Subcutaneous abdominal adipose tissue (tissue), 5 donors: ENCODE measurements around the gene TULP4.
"Not testable (repeated sequence)": the region's sequence is repeated elsewhere in the genome, so short reads cannot be mapped to it uniquely, and the experiment has no call there.

ENCODE experiments used
- H3K27ac ChIP-seq: one replicate; pipeline ENCODE4 v1.7.0; 2013; ENCODE audit warnings: low read depth, mild to moderate bottlenecking, inconsistent platforms, low read length, moderate library complexity
- H3K27me3 ChIP-seq, 5 donors: one replicate each; pipeline ENCODE4 v1.7.0; 2013; ENCODE audit warnings: low read length in 5 of 5, inconsistent platforms in 1 of 5; ENCODE audit not compliant: control insufficient read depth in 5 of 5, insufficient read depth in 4 of 5
- H3K36me3 ChIP-seq, 5 donors: one replicate each; pipeline ENCODE4 v1.7.0; 2013; ENCODE audit warnings: low read length in 5 of 5; ENCODE audit not compliant: control insufficient read depth in 5 of 5, insufficient read depth in 5 of 5
- H3K4me1 ChIP-seq, 5 donors: one replicate each; pipeline ENCODE4 v1.7.0; 2013; ENCODE audit warnings: low read length in 5 of 5, mild to moderate bottlenecking in 3 of 5, moderate library complexity in 1 of 5; ENCODE audit not compliant: control insufficient read depth in 5 of 5, insufficient read depth in 5 of 5
- H3K4me3 ChIP-seq, 5 donors: one replicate each; pipeline ENCODE4 v1.7.0; 2013; ENCODE audit warnings: low read length in 5 of 5, low read depth in 1 of 5
- H3K9ac ChIP-seq, 5 donors: one replicate each; pipeline ENCODE4 v1.7.0; 2013; ENCODE audit warnings: low read length in 5 of 5, mild to moderate bottlenecking in 4 of 5, moderate library complexity in 3 of 5
- H3K9me3 ChIP-seq, 5 donors: one replicate each; pipeline ENCODE4 v1.7.0; 2013; ENCODE audit warnings: low read length in 5 of 5; ENCODE audit not compliant: control insufficient read depth in 5 of 5
- donor health status: healthy.
- donor health status: healthy.
- donor health status: healthy.
- donor health status: healthy.
- donor health status: healthy.

Gene TULP4

GRCh38 chr6:158383057-158383456 is 70.8 kb downstream of the TULP4 start:
- Histone ChIP-seq H3K4me3 (no peak overlapping the region), H3K9me3 (no peaks in the 10 kb centered on the region), H3K27me3 (no peaks in the 10 kb centered on the region), H3K9ac (no peak overlapping the region), H3K36me3 (no peaks in the 10 kb centered on the region), H3K27ac (no peak overlapping the region), H3K4me1 (peaks cover 0 to 11% (median 2%) of the 10 kb centered on the region in 5 donors)

GRCh38 chr6:158383542-158383941 is 71.3 kb downstream of the TULP4 start:
- no peaks in the 10 kb centered on the region for H3K36me3 ChIP-seq
- no peak overlapping the region for H3K9ac ChIP-seq
- peaks cover 0 to 11% (median 2%) of the 10 kb centered on the region in 5 donors for H3K4me1 ChIP-seq
- H3K27me3 ChIP-seq: no peaks in the 10 kb centered on the region
- no peak overlapping the region for H3K4me3 ChIP-seq
- no peaks in the 10 kb centered on the region for H3K9me3 ChIP-seq
- H3K27ac ChIP-seq: no peak overlapping the region

DNA sequence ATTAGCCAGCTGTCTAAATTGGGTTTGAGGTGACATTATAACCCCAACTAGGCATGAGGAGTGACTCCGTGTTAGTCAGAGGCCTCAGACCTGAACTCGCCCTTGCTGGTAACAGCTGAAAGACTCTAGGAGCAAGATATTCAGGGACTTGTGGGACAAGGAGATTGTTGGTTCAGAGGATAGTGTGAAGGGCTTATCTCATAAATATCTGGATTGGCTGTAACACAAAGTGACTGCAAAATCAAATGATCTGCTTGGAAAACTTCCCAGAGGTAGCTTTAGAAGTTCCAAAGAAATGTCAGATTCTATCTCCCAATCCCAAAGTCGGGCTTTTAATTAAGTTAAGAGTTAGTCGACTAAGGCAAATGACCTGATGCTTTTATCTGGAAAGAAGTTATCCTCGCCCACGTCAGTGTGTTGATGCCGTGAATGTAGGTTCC is 72.4 kb downstream of the TULP4 start:
- no peak overlapping the region for H3K9ac ChIP-seq
- no peaks in the 10 kb centered on the region for H3K9me3 ChIP-seq
- H3K36me3 ChIP-seq: no peaks in the 10 kb centered on the region
- H3K4me3 ChIP-seq: no peak overlapping the region
- no peak overlapping the region for H3K27ac ChIP-seq
- peaks cover 0 to 13% (median 2%) of the 10 kb centered on the region in 5 donors for H3K4me1 ChIP-seq
- no peaks in the 10 kb centered on the region for H3K27me3 ChIP-seq

DNA sequence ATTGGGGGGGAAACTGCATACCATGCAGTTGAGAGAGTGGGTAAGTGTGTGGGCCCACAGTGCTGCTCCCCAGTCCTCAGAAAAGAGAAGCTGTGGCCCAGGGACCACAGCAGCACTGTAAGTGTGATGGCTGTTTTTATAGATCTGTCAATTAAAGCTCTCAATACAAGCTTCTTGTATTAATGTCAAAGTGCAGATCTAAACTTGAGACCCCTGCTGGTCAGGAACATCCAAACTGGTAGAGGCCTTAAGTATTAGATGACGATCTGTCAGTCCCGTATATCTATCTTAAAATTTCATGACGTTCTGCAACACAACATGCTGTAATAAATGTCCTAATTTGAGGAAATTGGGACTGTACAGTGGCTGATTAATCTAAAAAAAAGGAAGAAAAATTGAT is 74.8 kb downstream of the TULP4 start:
- Histone ChIP-seq H3K36me3 (no peaks in the 10 kb centered on the region), H3K27ac (no peak overlapping the region), H3K27me3 (no peaks in the 10 kb centered on the region), H3K9ac (no peak overlapping the region), H3K4me1 (peaks cover 0 to 12% (median 1%) of the 10 kb centered on the region in 5 donors), H3K9me3 (no peaks in the 10 kb centered on the region), H3K4me3 (no peak overlapping the region)

DNA sequence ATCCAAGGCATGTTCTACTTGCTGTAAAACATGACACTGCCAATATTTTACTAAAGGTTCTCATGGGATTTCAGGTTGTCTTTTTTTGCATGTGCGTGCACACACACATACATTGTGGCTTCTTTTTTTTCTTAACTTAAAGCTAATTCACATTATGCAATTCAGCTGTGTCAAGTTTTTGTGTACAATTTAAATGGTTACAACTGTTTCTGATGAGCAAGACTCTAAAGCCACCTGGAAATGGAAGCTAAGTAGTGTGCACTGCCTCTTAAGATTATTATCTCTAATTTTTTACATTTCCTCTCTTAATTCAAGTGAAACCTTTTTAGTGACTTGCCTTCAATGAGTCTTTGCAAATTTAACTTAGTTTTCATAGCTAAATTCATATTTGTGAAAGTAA is 75.3 kb downstream of the TULP4 start:
- H3K9me3 ChIP-seq: peaks cover 0 to 4% (median 3%) of the 10 kb centered on the region in 5 donors
- H3K9ac ChIP-seq: no peak overlapping the region
- H3K4me1 ChIP-seq: peaks cover 0 to 8% (median 2%) of the 10 kb centered on the region in 5 donors
- no peak overlapping the region for H3K4me3 ChIP-seq
- H3K36me3 ChIP-seq: no peaks in the 10 kb centered on the region
- no peaks in the 10 kb centered on the region for H3K27me3 ChIP-seq
- H3K27ac ChIP-seq: no peak overlapping the region

GRCh38 chr6:158388727-158389126 is 76.5 kb downstream of the TULP4 start:
- Histone ChIP-seq H3K4me1 (peaks cover 0 to 8% (median 2%) of the 10 kb centered on the region in 5 donors), H3K27me3 (no peaks in the 10 kb centered on the region), H3K9ac (no peak overlapping the region), H3K36me3 (no peaks in the 10 kb centered on the region), H3K4me3 (no peak overlapping the region), H3K27ac (no peak overlapping the region), H3K9me3 (peaks cover 0 to 4% (median 3%) of the 10 kb centered on the region in 5 donors)

- H3K4me1 ChIP-seq: peaks cover 0 to 11% (median 2%) of the 10 kb centered on the region in 5 donors
- H3K36me3 ChIP-seq: no peaks in the 10 kb centered on the region
- H3K27ac ChIP-seq: no peak overlapping the region
- H3K9me3 ChIP-seq: peaks cover 0 to 4% (median 3%) of the 10 kb centered on the region in 5 donors
- no peak overlapping the region for H3K9ac ChIP-seq
- no peaks in the 10 kb centered on the region for H3K27me3 ChIP-seq
- H3K4me3 ChIP-seq: no peak overlapping the region
Measured at GRCh38 chr6:158389193-158389919, 77.1 kb downstream of the TULP4 start.

GRCh38 chr6:158391276-158391675 is 79.0 kb downstream of the TULP4 start:
- no peaks in the 10 kb centered on the region for H3K36me3 ChIP-seq
- peaks cover 0 to 17% (median 2%) of the 10 kb centered on the region in 5 donors for H3K4me1 ChIP-seq
- H3K9me3 ChIP-seq: peaks cover 0 to 4% (median 3%) of the 10 kb centered on the region in 5 donors
- H3K27ac ChIP-seq: no peak overlapping the region
- no peaks in the 10 kb centered on the region for H3K27me3 ChIP-seq
- H3K9ac ChIP-seq: no peak overlapping the region
- no peak overlapping the region for H3K4me3 ChIP-seq

DNA sequence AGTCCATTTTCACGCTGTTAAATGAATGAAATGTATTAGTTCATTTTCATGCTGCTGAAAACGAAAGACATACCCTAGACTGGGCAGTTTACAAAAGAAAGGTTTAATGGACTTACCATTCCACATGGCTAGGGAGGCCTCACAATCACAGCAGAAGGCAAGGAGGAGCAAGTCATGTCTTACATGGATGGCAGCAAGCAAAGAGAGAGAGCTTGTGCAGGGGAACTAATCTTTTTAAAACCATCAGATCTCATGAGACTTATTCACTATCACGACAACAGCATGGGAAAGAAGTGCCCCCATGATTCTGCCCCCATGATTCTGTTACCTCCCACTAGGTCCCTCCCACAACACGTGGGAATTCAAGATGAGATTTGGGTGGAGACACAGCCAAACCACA is 79.7 kb downstream of the TULP4 start:
- not testable (repeated sequence) for H3K9ac ChIP-seq, H3K4me3 ChIP-seq, H3K36me3 ChIP-seq, H3K9me3 ChIP-seq, H3K27ac ChIP-seq, H3K27me3 ChIP-seq
- peaks cover 0 to 17% (median 2%) of the 10 kb centered on the region in 5 donors for H3K4me1 ChIP-seq

DNA sequence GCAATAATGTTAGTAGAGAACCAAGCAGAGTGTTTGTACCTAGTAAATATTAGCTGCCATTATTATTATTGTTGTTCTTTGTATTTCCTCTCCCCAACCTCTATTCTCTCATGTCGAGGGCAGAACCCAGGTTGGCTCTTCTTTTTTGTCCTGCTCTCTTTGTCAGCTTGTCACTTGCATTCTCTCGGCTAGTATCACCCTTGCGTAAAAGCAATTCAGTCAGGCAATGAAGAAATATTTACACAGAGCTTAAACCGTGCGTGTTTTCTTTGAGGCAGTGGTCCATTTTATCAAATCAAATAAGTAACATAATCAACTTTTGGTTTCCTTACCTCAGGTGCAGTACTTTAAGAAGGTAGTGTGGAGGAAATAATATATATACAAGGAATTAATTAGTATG is 83.9 kb downstream of the TULP4 start:
- Histone ChIP-seq H3K36me3 (no peaks in the 10 kb centered on the region), H3K9me3 (peaks cover 0 to 4% (median 3%) of the 10 kb centered on the region in 5 donors), H3K27me3 (no peaks in the 10 kb centered on the region), H3K9ac (peak overlapping the region in 1 of 5 donors; percentile 13), H3K4me1 (peaks cover 0 to 20% (median 2%) of the 10 kb centered on the region in 5 donors), H3K4me3 (no peak overlapping the region), H3K27ac (peak overlapping the region; percentile 46)
